HG02623 (cell line): Measurements from ENCODE around the gene KRT12.

Source experiments
- ATAC-seq: cut with Tn5 transposase; IDR thresholded peaks from one replicate; pipeline ENCODE4 v1.9.1; 2021; ENCODE audit warnings: moderate library complexity; ENCODE audit not compliant: unreplicated experiment

The KRT12 gene

GRCh38 chr17:40846515-40847144 is 20.4 kb downstream of the KRT12 start:
- ATAC-seq, result no peak

GRCh38 chr17:40844671-40845107 is 22.3 kb downstream of the KRT12 start:
- no peak for ATAC-seq

- ATAC-seq, result no peak
These were observed 23.8 kb downstream of the KRT12 start for GRCh38 chr17:40843242-40843641.

- ATAC-seq, result no peak
These were observed 25.8 kb downstream of the KRT12 start for GRCh38 chr17:40841246-40841645.

- ATAC-seq, result no peak
These were observed 27.8 kb downstream of the KRT12 start for GRCh38 chr17:40839194-40839593.

- no peak for ATAC-seq
These were observed 31.0 kb downstream of the KRT12 start for GRCh38 chr17:40836020-40836419.

- no peak for ATAC-seq
These were observed 33.1 kb downstream of the KRT12 start for GRCh38 chr17:40833882-40834281.

GRCh38 chr17:40832840-40833239 is 34.2 kb downstream of the KRT12 start:
- ATAC-seq, result no peak

- no peak for ATAC-seq
These were observed 36.8 kb downstream of the KRT12 start for GRCh38 chr17:40830085-40830776.

GRCh38 chr17:40828454-40829044 is 38.5 kb downstream of the KRT12 start:
- no peak for ATAC-seq

GRCh38 chr17:40827746-40828453 is 39.1 kb downstream of the KRT12 start:
- ATAC-seq, result no peak

GRCh38 chr17:40825599-40825998 is 41.4 kb downstream of the KRT12 start:
- no peak for ATAC-seq

- ATAC-seq, result no peak
These were observed 42.8 kb downstream of the KRT12 start for GRCh38 chr17:40824015-40824832.

- ATAC-seq, result no peak
These were observed 44.8 kb downstream of the KRT12 start, which contains the start of gene KRT10 for GRCh38 chr17:40822132-40822812. Gene KRT10, minus strand, starts transcription at chr17:40822614. Its CDS starts 29 bp downstream, at chr17:40822585.

GRCh38 chr17:40821536-40821935 is 45.5 kb downstream of the KRT12 start:
- ATAC-seq, result no peak

- ATAC-seq, result no peak
These were observed 46.7 kb downstream of the KRT12 start for GRCh38 chr17:40820228-40820838.

- no peak for ATAC-seq
These were observed 47.4 kb downstream of the KRT12 start for GRCh38 chr17:40819528-40820125.

- peak; percentile 79 for ATAC-seq
These were observed 48.1 kb downstream of the KRT12 start for GRCh38 chr17:40818733-40819527.
